HG03460 (cell line): ENCODE measurements around the gene STUB1.

Experiments
- ATAC-seq: cut with Tn5 transposase; IDR thresholded peaks from one replicate; pipeline ENCODE4 v1.9.1; 2021; ENCODE audit not compliant: unreplicated experiment

The STUB1 gene

DNA sequence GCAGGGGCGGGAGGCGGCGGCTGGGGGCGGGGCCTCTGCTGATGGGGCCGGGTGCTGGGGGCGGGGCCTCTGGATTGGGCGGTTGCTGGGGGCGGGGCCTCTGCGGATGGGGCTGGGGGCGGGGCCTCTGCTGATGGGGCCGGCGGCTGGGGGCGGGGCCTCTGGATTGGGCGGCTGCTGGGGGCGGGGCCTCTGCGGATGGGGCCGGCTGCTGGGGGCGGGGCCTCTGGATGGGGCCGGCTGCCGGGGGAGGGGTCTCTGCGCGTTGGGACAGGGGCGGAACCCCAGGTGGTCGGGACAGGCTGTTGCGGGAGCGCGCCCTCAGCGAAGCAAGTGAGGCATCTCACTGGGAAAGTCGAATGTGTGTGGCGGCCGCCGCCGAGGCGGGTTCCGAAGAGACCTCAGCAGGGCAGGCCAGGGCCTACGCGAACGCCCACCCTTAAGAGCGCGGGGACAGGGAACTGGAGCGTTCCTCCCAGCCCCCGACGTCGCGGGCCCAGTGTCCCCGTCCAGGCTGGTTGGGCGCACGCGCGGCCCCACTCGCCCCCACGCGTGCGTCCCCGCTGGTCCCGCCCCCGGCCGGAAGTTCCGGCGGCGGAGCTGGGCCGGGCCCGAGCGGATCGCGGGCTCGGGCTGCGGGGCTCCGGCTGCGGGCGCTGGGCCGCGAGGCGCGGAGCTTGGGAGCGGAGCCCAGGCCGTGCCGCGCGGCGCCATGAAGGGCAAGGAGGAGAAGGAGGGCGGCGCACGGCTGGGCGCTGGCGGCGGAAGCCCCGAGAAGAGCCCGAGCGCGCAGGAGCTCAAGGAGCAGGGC, at the start of gene STUB1:
TSS of gene STUB1 (plus strand) at position 597 of the 811 bp plus-strand sequence. CDS start at position 713, 116 bp downstream.
- no peak for ATAC-seq

DNA sequence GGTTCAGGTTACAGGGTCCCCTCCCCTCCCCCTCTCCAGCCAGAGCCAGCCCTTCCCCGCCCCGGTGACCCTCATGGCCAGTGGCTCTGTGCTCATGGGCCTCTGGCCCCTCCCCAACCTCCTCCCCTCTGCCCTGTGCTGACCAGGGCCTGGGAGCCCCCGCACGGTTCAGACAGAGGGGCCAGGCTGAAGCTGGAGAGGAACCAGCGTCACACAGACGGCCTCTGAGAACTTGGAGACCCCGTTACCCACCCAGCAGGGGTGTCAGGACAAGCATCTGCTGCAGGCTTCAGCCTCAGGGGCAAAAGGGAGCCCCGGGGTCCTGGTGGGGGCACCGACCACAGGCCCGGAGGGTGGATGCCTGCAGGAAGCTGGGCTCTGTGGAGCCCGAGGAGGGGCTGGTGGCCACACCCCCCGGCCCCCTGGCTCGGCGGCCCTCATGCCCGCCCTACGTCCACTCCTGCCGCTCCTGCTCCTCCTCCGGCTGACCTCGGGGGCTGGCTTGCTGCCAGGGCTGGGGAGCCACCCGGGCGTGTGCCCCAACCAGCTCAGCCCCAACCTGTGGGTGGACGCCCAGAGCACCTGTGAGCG, 49.3 kb upstream of the STUB1 start, which contains the start of gene WFIKKN1:
TSS of gene WFIKKN1 (plus strand) at position 171 of the 591 bp plus-strand sequence. CDS start at position 440, 269 bp downstream.
- no peak for ATAC-seq

DNA sequence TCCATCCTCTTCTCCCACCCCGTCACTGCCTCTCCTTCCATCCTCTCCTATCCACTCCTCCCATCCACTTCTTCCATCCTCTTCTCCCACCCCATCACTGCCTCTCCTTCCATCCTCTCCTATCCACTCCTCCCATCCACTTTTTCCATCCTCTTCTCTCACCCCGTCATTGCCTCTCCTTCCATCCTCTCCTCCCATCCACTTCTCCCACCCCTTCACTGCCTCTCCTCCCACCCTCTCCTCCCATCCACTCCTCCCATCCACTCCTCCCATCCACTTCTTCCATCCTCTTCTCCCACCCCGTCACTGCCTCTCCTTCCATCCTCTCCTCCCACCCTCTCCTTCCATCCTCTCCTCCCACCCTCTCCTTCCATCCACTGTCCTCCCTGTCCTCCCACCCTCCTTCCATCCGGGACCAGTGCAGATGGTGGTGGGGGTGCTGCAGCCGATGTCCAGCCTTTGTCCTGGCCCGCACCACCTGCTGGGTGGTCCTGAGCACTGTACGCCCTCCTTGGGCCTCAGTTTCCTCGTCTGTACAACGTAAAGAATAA, 48.3 kb upstream of the STUB1 start:
- no peak for ATAC-seq

DNA sequence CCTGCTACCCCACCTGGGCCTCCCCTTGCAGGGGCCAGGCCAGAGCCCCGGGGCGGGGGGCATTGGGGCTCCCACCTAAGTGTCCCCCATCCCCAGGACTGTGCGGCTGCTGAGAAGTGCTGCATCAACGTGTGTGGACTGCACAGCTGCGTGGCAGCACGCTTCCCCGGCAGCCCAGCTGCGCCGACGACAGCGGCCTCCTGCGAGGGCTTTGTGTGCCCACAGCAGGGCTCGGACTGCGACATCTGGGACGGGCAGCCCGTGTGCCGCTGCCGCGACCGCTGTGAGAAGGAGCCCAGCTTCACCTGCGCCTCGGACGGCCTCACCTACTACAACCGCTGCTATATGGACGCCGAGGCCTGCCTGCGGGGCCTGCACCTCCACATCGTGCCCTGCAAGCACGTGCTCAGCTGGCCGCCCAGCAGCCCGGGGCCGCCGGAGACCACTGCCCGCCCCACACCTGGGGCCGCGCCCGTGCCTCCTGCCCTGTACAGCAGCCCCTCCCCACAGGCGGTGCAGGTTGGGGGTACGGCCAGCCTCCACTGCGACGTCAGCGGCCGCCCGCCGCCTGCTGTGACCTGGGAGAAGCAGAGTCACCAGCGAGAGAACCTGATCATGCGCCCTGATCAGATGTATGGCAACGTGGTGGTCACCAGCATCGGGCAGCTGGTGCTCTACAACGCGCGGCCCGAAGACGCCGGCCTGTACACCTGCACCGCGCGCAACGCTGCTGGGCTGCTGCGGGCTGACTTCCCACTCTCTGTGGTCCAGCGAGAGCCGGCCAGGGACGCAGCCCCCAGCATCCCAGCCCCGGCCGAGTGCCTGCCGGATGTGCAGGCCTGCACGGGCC, 47.5 kb upstream of the STUB1 start:
- no peak for ATAC-seq

DNA sequence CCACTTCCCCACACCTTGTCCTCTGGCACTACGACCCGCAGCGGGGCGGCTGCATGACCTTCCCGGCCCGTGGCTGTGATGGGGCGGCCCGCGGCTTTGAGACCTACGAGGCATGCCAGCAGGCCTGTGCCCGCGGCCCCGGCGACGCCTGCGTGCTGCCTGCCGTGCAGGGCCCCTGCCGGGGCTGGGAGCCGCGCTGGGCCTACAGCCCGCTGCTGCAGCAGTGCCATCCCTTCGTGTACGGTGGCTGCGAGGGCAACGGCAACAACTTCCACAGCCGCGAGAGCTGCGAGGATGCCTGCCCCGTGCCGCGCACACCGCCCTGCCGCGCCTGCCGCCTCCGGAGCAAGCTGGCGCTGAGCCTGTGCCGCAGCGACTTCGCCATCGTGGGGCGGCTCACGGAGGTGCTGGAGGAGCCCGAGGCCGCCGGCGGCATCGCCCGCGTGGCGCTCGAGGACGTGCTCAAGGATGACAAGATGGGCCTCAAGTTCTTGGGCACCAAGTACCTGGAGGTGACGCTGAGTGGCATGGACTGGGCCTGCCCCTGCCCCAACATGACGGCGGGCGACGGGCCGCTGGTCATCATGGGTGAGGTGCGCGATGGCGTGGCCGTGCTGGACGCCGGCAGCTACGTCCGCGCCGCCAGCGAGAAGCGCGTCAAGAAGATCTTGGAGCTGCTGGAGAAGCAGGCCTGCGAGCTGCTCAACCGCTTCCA, 46.7 kb upstream of the STUB1 start:
- no peak for ATAC-seq

GRCh38 chr16:634051-634670, 46.0 kb upstream of the STUB1 start:
- ATAC-seq = no peak

DNA sequence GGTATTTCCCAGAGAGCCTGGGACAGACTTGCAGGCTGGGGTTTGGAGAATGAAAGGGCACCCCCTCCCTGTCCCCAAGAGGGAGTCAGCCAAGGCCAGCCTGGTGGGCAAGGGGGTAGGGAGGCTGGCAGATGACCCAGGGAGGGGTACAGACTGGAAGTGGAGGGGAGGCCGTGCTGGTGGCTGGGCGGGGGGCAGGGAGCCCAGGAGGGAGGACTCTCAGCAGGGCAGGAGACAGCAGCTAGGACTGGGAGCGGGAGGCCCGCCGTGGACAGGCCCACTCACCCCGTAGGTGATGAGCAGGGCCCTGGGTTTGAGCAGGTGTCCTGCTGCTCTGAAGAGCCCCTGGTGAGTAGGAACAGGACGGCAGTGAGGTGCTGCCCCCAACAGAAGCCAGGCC, 45.2 kb upstream of the STUB1 start:
- no peak for ATAC-seq

DNA sequence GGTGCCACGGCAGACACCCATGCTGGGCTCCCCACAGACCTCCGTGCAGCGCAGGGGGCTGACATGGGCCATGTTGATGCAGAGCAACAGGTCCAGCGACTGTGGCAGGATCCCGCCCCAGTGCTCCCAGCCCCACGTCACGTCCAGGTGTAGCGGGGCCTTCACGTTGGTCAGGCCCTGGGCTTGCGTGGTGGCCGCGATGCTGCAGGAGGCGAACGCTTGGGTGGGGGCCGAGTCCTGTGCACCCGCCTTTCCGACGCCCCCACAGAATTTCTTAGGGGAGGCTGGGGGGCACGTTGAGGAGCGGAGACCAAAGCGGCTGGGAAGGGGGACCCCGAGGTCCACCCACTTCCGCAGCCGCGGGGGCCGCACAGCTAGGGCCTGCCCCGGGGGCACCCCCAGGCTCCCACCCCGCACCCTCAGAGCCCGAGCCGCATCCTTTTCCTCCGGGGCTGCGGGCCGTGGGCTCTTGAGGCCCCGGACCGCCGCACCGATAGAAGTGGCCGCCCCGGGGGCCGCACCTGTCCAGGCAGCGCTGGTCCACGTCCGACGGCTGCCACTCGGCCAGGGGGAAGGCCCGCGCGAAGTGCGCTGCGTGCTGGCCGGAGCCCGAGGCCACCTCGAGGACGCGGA, 44.5 kb upstream of the STUB1 start:
- ATAC-seq = no peak

DNA sequence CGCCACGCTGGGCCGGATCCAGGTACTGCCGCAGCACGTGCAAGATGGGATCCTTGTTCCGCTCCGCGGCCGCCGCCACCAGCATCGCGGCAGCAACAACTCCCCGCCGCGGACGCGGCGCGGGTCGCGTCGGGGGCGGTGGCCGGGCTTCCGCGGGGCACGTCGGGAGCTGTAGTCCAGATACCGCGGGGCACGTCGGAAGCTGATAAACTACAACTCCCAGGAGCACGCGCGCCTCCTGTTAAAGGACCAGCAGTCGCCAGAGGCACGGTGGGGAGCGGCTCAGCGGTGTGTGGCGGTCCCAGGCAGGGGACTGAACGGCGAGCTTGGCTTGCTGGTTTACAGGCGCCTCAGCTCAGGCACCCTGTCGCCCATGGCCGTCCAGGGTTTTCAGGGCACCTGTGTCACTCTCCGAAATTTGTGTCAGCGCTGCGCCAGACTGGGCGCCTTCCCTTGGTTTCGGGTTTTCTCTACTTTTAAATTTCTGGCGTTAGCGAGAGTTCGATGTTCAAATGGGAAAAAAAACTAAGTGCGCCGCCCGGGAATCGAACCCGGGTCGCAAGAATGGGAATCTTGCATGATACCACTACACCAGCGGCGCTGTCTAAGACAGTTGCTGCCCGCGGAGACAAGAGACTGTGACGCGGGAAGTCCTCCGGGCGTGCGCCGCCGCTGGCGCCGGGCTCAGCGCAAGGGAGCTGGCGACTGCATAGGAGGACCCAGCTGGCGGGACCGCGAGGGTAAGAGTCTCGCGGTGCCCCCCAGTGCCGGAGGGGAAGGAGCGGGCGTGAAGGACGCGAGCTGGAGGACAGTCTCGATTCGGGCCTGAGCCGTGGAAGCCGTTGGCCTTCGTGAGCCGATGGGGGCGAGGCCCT, 43.8 kb upstream of the STUB1 start, which contains the start of gene METTL26:
TSS of gene METTL26 (minus strand) at position 100 of the 875 bp plus-strand sequence. CDS start at position 85, 15 bp downstream.
- peak; percentile 68 for ATAC-seq

GRCh38 chr16:637081-638018, 42.9 kb upstream of the STUB1 start:
- no peak for ATAC-seq

- ATAC-seq = no peak
Observed at GRCh38 chr16:638034-638543, 42.1 kb upstream of the STUB1 start.

GRCh38 chr16:638836-639235, 41.4 kb upstream of the STUB1 start:
- no peak for ATAC-seq

DNA sequence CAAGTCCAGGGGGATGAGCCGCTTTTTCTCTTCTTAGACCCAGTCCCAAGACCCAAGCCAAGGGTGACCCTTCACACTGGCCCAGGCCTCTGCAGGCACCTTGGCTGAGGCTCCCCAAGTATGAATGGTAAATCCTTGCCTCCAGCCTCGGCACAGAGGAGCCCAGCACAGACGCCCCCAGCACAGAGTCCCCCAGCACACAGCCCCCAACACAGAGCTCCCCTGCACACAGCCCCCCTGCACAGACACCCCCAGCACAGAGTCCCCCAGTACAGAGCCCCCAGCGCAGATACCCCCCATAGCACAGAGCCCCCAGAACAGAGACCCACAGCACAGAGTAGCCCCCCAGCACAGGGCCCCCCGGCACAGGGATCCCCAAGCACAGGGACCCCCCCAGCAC, 39.6 kb upstream of the STUB1 start:
- no peak for ATAC-seq

GRCh38 chr16:641326-642188, 38.7 kb upstream of the STUB1 start, which contains the start of gene MCRIP2:
Gene MCRIP2, plus strand, starts transcription at chr16:641828. Its CDS starts 164 bp downstream, at chr16:641992.
- peak; percentile 46 for ATAC-seq

GRCh38 chr16:642189-643049, 37.8 kb upstream of the STUB1 start:
- peak; percentile 40 for ATAC-seq
